C4-2B (cell line): ENCODE results near the gene ZSCAN9.

Experiments
- H3K27ac ChIP-seq: fragments of 450-650 bp; 2 replicates; pipeline ENCODE4 v1.5.1; 2017
- CTCF ChIP-seq: fragments of 450-650 bp; conservative IDR thresholded peaks from 2 replicates; pipeline ENCODE4 v1.5.1; 2017; ENCODE audit warnings: mild to moderate bottlenecking
- ZFX ChIP-seq: fragments of 450-650 bp; IDR thresholded peaks from 2 replicates; pipeline ENCODE4 v1.6.1; 2017

Gene ZSCAN9

GRCh38 chr6:28225056-28225834, at the start of gene ZSCAN9:
ZSCAN9 (plus strand) TSS chr6:28225275; CDS start chr6:28227085, 1,810 bp downstream.
- H3K27ac ChIP-seq, result peak within 1 kb of the TSS; percentile 62
- TF ChIP-seq CTCF (no peak), ZFX (no peak)

- H3K27ac ChIP-seq, result no peak overlapping the region
- TF ChIP-seq CTCF (no peak), ZFX (no peak)
Measured at GRCh38 chr6:28176373-28176772, 48.7 kb upstream of the ZSCAN9 start.

- TF ChIP-seq ZFX (no peak), CTCF (no peak)
- no peak overlapping the region for H3K27ac ChIP-seq
Measured at GRCh38 chr6:28182255-28182654, 42.8 kb upstream of the ZSCAN9 start.

- no peak overlapping the region for H3K27ac ChIP-seq
- TF ChIP-seq ZFX (no peak), CTCF (no peak)
Measured at GRCh38 chr6:28188111-28188979, 36.7 kb upstream of the ZSCAN9 start.

- TF ChIP-seq ZFX (no peak), CTCF (no peak)
- H3K27ac ChIP-seq, result no peak overlapping the region
Measured at GRCh38 chr6:28200020-28200419, 25.1 kb upstream of the ZSCAN9 start.

GRCh38 chr6:28203201-28203600, 21.9 kb upstream of the ZSCAN9 start:
- no peak overlapping the region for H3K27ac ChIP-seq
- TF ChIP-seq ZFX, result no peak
- no peak for TF ChIP-seq CTCF

- no peak overlapping the region for H3K27ac ChIP-seq
- no peak for TF ChIP-seq ZFX
- no peak for TF ChIP-seq CTCF
Measured at GRCh38 chr6:28205879-28206278, 19.2 kb upstream of the ZSCAN9 start.
